HepG2 (cell line): Measurements from ENCODE around the gene PRCP. TPM values are rescaled to one million over a fixed set of nuclear protein-coding genes. Genes with fewer than 3 reads are reported as not detected.
A peak's percentile ranks its signal among the peaks of the same experiment; 100 is the strongest.

ENCODE experiments used
- ATAC-seq: fragments of 200-7000 bp; cut with Tn5 transposase; 3 replicates; pipeline ENCODE4 v1.9.1; 2020; ENCODE audit warnings: mild to moderate bottlenecking, moderate library complexity
- BruUV-seq: library from RNA; stranded (reverse); fragments of 400-500 nt; replicated peaks from 2 replicates; lab custom pipeline; 2021; lab: Mats Ljungman, UMichigan
- CTCF ChIA-PET: fragments of 300-600 bp; formaldehyde crosslinking; extraction: SDS; loops from one replicate; lab custom pipeline; 2021; ENCODE audit warnings: low total read pairs, inconsistent platforms, low intra/inter-chr PET ratio; lab: Yijun Ruan, JAX
- POLR2A ChIA-PET: fragments of 350-600 bp; sonication (Branson Sonifier 250); formaldehyde crosslinking; loops from one replicate; lab custom pipeline; 2020; ENCODE audit warnings: antibody characterized with exemption, inconsistent platforms; lab: Yijun Ruan, JAX
- DNase-seq: peaks from one replicate; pipeline ENCODE4 v3.0.0-alpha.2; 2015; ENCODE audit warnings: low spot score
- FAIRE-seq: peaks from 3 replicates; lab custom pipeline; 2011; peaks lifted over from hg19 to GRCh38; lab: Jason Lieb, UNC
- H2AFZ ChIP-seq: one replicate; pipeline ENCODE4 v1.6.1; 2011; ENCODE audit warnings: low read length, inconsistent platforms
- H3K27ac ChIP-seq: fragments of 300-600 bp; 3 replicates; pipeline ENCODE4 v1.8.0; 2011; ENCODE audit warnings: mixed run types, mild to moderate bottlenecking, mixed read lengths, low read length, inconsistent platforms; ENCODE audit not compliant: insufficient read depth; ENCODE audit errors: extremely low read length
- H3K27me3 ChIP-seq, 2 experiments: fragments of 200-600 bp in 1 of 2; 2 replicates in 1 of 2; 3 replicates in 1 of 2; pipeline versions ENCODE4 v1.6.0 to v1.8.0; 2011; ENCODE audit warnings: low read length in 2 of 2, mild to moderate bottlenecking in 2 of 2, moderate library complexity in 2 of 2, inconsistent platforms in 1 of 2; ENCODE audit not compliant: insufficient read depth in 2 of 2, control insufficient read depth in 1 of 2
- H3K36me3 ChIP-seq, 2 experiments: fragments of 200-600 bp in 1 of 2; replicated peaks in 1 of 2; 2 replicates in 1 of 2; 3 replicates in 1 of 2; pipeline versions ENCODE4 v1.5.1 to v1.8.0; 2011; ENCODE audit warnings: low read length in 2 of 2, inconsistent platforms in 1 of 2; ENCODE audit not compliant: insufficient read depth in 2 of 2, control insufficient read depth in 1 of 2
- H3K4me1 ChIP-seq: 2 replicates; pipeline ENCODE4 v1.5.1; 2012; ENCODE audit warnings: low read length, inconsistent platforms; ENCODE audit not compliant: insufficient read depth
- H3K4me2 ChIP-seq: 2 replicates; pipeline ENCODE4 v1.6.0; 2011; ENCODE audit warnings: low read depth, low read length, inconsistent platforms
- H3K4me3 ChIP-seq, 3 experiments: fragments of 200-600 bp in 1 of 3; sonication (generic), shearing (Covaris generic) in 1 of 3; replicated peaks in 1 of 3; 2 replicates each; pipeline ENCODE4 v1.5.1; 2011 to 2016; ENCODE audit warnings: low read length in 3 of 3, inconsistent platforms in 2 of 3, low read depth in 2 of 3, mild to moderate bottlenecking in 2 of 3, control low read depth in 1 of 3, mixed read lengths in 1 of 3; ENCODE audit not compliant: insufficient read depth in 1 of 3
- H3K79me2 ChIP-seq: one replicate; pipeline ENCODE4 v1.6.1; 2011; ENCODE audit warnings: low read length, inconsistent platforms; ENCODE audit not compliant: insufficient read depth
- H3K9ac ChIP-seq: 2 replicates; pipeline ENCODE4 v1.6.0; 2011; ENCODE audit warnings: mild to moderate bottlenecking, low read depth, low read length, inconsistent platforms; ENCODE audit not compliant: insufficient read depth
- H3K9me3 ChIP-seq: 2 replicates; pipeline ENCODE4 v1.5.1; 2012; ENCODE audit warnings: mild to moderate bottlenecking, low read length
- H4K20me1 ChIP-seq: 2 replicates; pipeline ENCODE4 v1.6.0; 2011; ENCODE audit warnings: inconsistent platforms, mild to moderate bottlenecking, low read length, moderate library complexity; ENCODE audit not compliant: insufficient read depth
- ELK4 ChIP-seq: sonication (generic); formaldehyde crosslinking; IDR thresholded peaks from 2 replicates; pipeline ENCODE4 v1.9.0; 2021; ENCODE audit warnings: missing genetic modification reagents, borderline replicate concordance
- ETS1 ChIP-seq: sonication (generic); formaldehyde crosslinking; IDR thresholded peaks from 2 replicates; pipeline ENCODE4 v1.4.0; 2020; ENCODE audit warnings: missing genetic modification reagents
- FUBP1 ChIP-seq: sonication (generic); formaldehyde crosslinking; IDR thresholded peaks from 2 replicates; pipeline ENCODE4 v1.5.1; 2020; ENCODE audit warnings: missing genetic modification reagents, mild to moderate bottlenecking, borderline replicate concordance
- MAFF ChIP-seq: IDR thresholded peaks from 2 replicates; pipeline ENCODE4 v1.6.1; 2011; ENCODE audit warnings: low read depth, low read length, improper control_type of control experiment
- MAFK ChIP-seq, 2 experiments: IDR thresholded peaks in 1 of 2; conservative IDR thresholded peaks in 1 of 2; 2 replicates each; pipeline ENCODE4 v1.6.1; 2011; ENCODE audit warnings: improper control_type of control experiment in 2 of 2, low read length in 2 of 2
- RARA ChIP-seq: IDR thresholded peaks from 2 replicates; pipeline ENCODE4 v1.6.1; 2016; ENCODE audit warnings: missing genetic modification reagents, missing compliant biosample characterization
- ZFX ChIP-seq: sonication (generic); formaldehyde crosslinking; IDR thresholded peaks from 2 replicates; pipeline ENCODE4 v1.4.0; 2020; ENCODE audit warnings: mild to moderate bottlenecking, low read depth, missing genetic modification reagents, moderate library complexity
- ZNF350 ChIP-seq: sonication (generic); formaldehyde crosslinking; IDR thresholded peaks from 2 replicates; pipeline ENCODE4 v1.4.0; 2020; ENCODE audit warnings: mild to moderate bottlenecking, low read depth, missing genetic modification reagents, borderline replicate concordance
- ZNF556 ChIP-seq: sonication (generic); formaldehyde crosslinking; IDR thresholded peaks from 2 replicates; pipeline ENCODE4 v1.4.0; 2020; ENCODE audit warnings: mild to moderate bottlenecking, missing genetic modification reagents, borderline replicate concordance
- WGBS: methylation state at CpG from one replicate; pipeline ENCODE4 v1.1.6; 2017; ENCODE audit warnings: low lambda C conversion rate; 5-methylcytosine and 5-hydroxymethylcytosine counted together
- in situ Hi-C: cut with HindIII; loops from 2 replicates; pipeline ENCODE4 v1.10.0; 2017; ENCODE audit warnings: low pct_unique_long_range_greater_than_20kb; ENCODE audit not compliant: extremely low pct_ligation_motif_present
- intact Hi-C: fragments of 100-400 bp; cut with micrococcal nuclease; formaldehyde crosslinking; loops from one replicate; pipeline ENCODE4 v1.10.0; 2022; ENCODE audit not compliant: unreplicated experiment
- polyA plus RNA-seq, 8 experiments: library from polyadenylated mRNA; depleted of rRNA in 3 of 8; stranded (reverse) in 7 of 8; unstranded in 1 of 8; fragments of >200 nt; fragmentation: Illumina TruSeq in 4 of 8; extraction: Trizol in 4 of 8; gene quantifications; 2 replicates each; pipeline versions ENCODE4 v1.2.1 to v1.2.3, GENCODE V29; 2011 to 2016; ENCODE audit warnings: low read depth in 4 of 8, missing spikeins in 1 of 8, mixed read lengths in 1 of 8; ENCODE audit not compliant: insufficient read depth in 1 of 8
- total RNA-seq, 5 experiments: library from RNA; depleted of rRNA; stranded (reverse); fragments of >200 nt; fragmentation: Illumina TruSeq; extraction: Trizol; gene quantifications; 2 replicates each; pipeline ENCODE4 v1.2.3, GENCODE V29; 2016; ENCODE audit warnings: low read depth in 1 of 5

The PRCP gene
- total and polyA plus RNA-seq, 2 of the 13 experiments (the other 11 are each of a cell fraction or from before 2014, with no cell fraction given): 84.2 to 105 TPM

GRCh38 chr11:82829101-82829500 is 71.1 kb downstream of the PRCP start:
- H3K79me2 ChIP-seq: no peaks in the 10 kb centered on the region
- H3K27me3 ChIP-seq: no peaks in the 10 kb centered on the region
- BruUV-seq: no TSS peak
- POLR2A ChIA-PET: no interaction called here
- in situ Hi-C loops (no loop called here), intact Hi-C loops (no loop called here)
- no peak overlapping the region for H3K4me2 ChIP-seq
- no peaks in the 10 kb centered on the region for H3K9me3 ChIP-seq
- H3K4me3 ChIP-seq: no peak overlapping the region
- no peak for DNase-seq
- H2AFZ ChIP-seq: no peak overlapping the region
- WGBS: 71% methylated on average over 1 of the region's 1 CpG
- FAIRE-seq: no peak
- H4K20me1 ChIP-seq: no peaks in the 10 kb centered on the region
- no peaks in the 10 kb centered on the region; a peak in 1 of 5 replicates for H3K36me3 ChIP-seq
- peaks cover 25% of the 10 kb centered on the region for H3K4me1 ChIP-seq
- CTCF ChIA-PET: no interaction called here
- H3K27ac ChIP-seq: no peak overlapping the region
- no peak for TF ChIP-seq FUBP1 (CRISPR knock-in tag)
- TF ChIP-seq ELK4: no peak
- no peak for TF ChIP-seq ZNF350 (CRISPR knock-in tag)
- no peak for TF ChIP-seq ZNF556 (CRISPR knock-in tag)
- TF ChIP-seq, all 625 proteins: peak for 0
- ATAC-seq: no peak
- no peak overlapping the region for H3K9ac ChIP-seq

GRCh38 chr11:82828472-82828871 is 71.8 kb downstream of the PRCP start:
- ATAC-seq: no peak
- H3K9me3 ChIP-seq: no peaks in the 10 kb centered on the region
- peaks cover 28% of the 10 kb centered on the region for H3K4me1 ChIP-seq
- no peak overlapping the region for H3K27ac ChIP-seq
- no peaks in the 10 kb centered on the region for H3K79me2 ChIP-seq
- FAIRE-seq: no peak
- CTCF ChIA-PET: no interaction called here
- no peak for DNase-seq
- H3K4me3 ChIP-seq: no peak overlapping the region
- WGBS: 95% methylated on average over 1 of the region's 1 CpG
- no peaks in the 10 kb centered on the region for H4K20me1 ChIP-seq
- H2AFZ ChIP-seq: no peak overlapping the region
- TF ChIP-seq ETS1 (CRISPR knock-in tag) (no peak), MAFF (peak; percentile 87), ZFX (CRISPR knock-in tag) (no peak), MAFK (conservative IDR thresholded peaks at IDR 0.05 in 1 of 2, IDR thresholded peaks at IDR 0.05 in 1 of 2; ENCODE audit: low read length in 2 of 2) (peak; percentile 84 to 90), RARA (CRISPR knock-in tag) (no peak)
- no TSS peak for BruUV-seq
- POLR2A ChIA-PET: no interaction called here
- no peak overlapping the region for H3K9ac ChIP-seq
- intact Hi-C loops (no loop called here), in situ Hi-C loops (no loop called here)
- H3K36me3 ChIP-seq: no peaks in the 10 kb centered on the region; a peak in 1 of 5 replicates
- no peak overlapping the region for H3K4me2 ChIP-seq
- H3K27me3 ChIP-seq: no peaks in the 10 kb centered on the region
